Kidney (tissue), 14 donors: Measurements from ENCODE around the gene CD52. TPM values are rescaled to one million over a fixed set of nuclear protein-coding genes. Genes with fewer than 3 reads are reported as not detected.

Experiments
- DNase-seq, 5 donors: peaks; one replicate each; pipeline ENCODE4 v3.0.0-alpha.2; 2013 to 2020
- FAIRE-seq: peaks from 2 replicates; lab custom pipeline; 2012; peaks lifted over from hg19 to GRCh38; lab: Jason Lieb, UNC
- H3K27ac ChIP-seq, 2 donors: one replicate each; pipeline ENCODE4 v1.7.0; 2013; ENCODE audit warnings: low read depth in 2 of 2, low read length in 2 of 2, inconsistent platforms in 1 of 2
- H3K27me3 ChIP-seq: one replicate; pipeline ENCODE4 v1.7.1; 2013; ENCODE audit warnings: low read length, inconsistent platforms; ENCODE audit not compliant: control insufficient read depth, insufficient read depth
- H3K36me3 ChIP-seq, 3 donors: one replicate each; pipeline versions ENCODE4 v1.7.0 to v1.7.1; 2013; ENCODE audit warnings: low read length in 3 of 3, control low read depth in 1 of 3, inconsistent platforms in 1 of 3; ENCODE audit not compliant: insufficient read depth in 3 of 3, control insufficient read depth in 2 of 3
- H3K4me1 ChIP-seq, 3 donors: one replicate each; pipeline versions ENCODE4 v1.7.0 to v1.7.1; 2013; ENCODE audit warnings: low read length in 3 of 3, inconsistent platforms in 1 of 3, low read depth in 1 of 3; ENCODE audit not compliant: control insufficient read depth in 2 of 3, insufficient read depth in 2 of 3
- H3K4me3 ChIP-seq, 3 donors: one replicate each; pipeline versions ENCODE4 v1.7.0 to v1.8.1; 2013; ENCODE audit warnings: low read length in 3 of 3, control low read depth in 1 of 3, inconsistent platforms in 1 of 3
- H3K9ac ChIP-seq, 3 donors: one replicate each; pipeline versions ENCODE4 v1.7.0 to v1.7.1; 2013; ENCODE audit warnings: low read length in 3 of 3, control low read depth in 1 of 3, inconsistent platforms in 1 of 3
- H3K9me3 ChIP-seq, 3 donors: one replicate each; pipeline versions ENCODE4 v1.7.0 to v1.7.1; 2013; ENCODE audit warnings: low read length in 3 of 3, control low read depth in 1 of 3, inconsistent platforms in 1 of 3; ENCODE audit not compliant: control insufficient read depth in 2 of 3, insufficient read depth in 1 of 3
- CTCF ChIP-seq: IDR thresholded peaks from 3 replicates; pipeline ENCODE4 v1.5.1; 2012; ENCODE audit warnings: mild to moderate bottlenecking, moderate library complexity, borderline replicate concordance; ENCODE audit not compliant: insufficient read depth; ENCODE audit errors: extremely low read depth
- intact Hi-C: fragments of 100-400 bp; cut with DNase I; formaldehyde crosslinking; loops from one replicate; pipeline ENCODE4 v1.11.1; 2022
- polyA plus RNA-seq: library from polyadenylated mRNA; stranded (reverse); fragments of 350-450 nt; fragmentation: Illumina TruSeq; extraction: RNeasy Lipid Tissue Mini Kit (QIAGEN cat#74804); gene quantifications from one replicate; pipeline ENCODE4 v1.2.3, GENCODE V29; 2014; ENCODE audit warnings: low read depth, low replicate concordance; ENCODE audit not compliant: insufficient read depth
- total RNA-seq: library from RNA; stranded (reverse); fragmentation: NEBNext Ultra II Directional; extraction: Animal tissue kit (Norgen Biotek cat#: 25700); gene quantifications from one replicate; pipeline ENCODE4 v1.2.1, GENCODE V29; 2021
- donor health status: control.
- donor health status: control.
- donor health status: control.
- donor health status: control.
- donor health status: control.
- donor health status: DM: yes; HTN: yes; CAD: no.
- donor health status: Normal renal cell carcinoma (clear cell type).

CD52 gene
- total and polyA plus RNA-seq, 2 donors from 2014 or later, result 13.2 to 30.8 TPM

DNA sequence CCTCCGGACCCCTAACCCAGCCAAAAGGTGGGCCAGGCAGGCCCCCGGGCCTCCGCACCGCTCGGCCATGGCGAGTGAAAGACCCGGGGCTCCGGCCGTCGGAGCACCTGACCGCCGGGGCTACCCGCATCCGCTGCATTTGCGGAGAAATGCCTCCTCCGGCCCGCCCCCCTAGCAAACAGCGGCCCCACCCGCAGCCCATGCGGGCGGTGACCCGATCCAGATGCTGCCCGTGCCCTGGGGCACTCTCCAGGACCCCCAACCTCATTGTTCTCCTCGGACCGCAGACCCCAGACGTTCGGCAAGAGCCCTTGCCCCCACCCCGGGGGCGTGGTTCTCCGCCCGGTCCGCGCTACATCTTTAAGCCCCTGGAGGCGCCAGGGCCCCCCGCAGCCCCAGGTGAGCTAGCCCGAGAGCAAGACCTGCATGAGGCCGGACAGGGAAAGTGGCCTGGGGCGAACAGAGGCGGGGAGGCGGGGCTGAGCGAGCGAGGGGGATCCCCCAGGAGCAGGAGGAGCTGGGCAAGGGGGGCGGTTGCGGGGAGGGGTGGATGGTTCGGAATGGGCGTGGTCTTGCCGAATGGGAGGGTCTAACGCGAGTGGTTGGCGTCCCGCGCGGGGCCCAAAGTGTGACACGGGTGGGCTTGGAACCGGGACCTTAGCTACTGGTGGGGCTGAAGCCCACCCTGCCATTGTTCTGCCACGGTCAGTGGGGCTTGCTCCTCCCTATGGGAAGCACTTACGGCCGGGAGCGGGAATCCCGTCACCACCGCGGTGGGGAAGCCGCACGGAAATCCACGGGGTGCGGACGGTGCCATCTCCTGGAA is 42.4 kb downstream of the CD52 start:
- peaks cover 12% of the 10 kb centered on the region for H3K27me3 ChIP-seq
- H3K9me3 ChIP-seq, result no peaks in the 10 kb centered on the region
- H3K4me1 ChIP-seq, result peaks cover 0 to 2% (median 0%) of the 10 kb centered on the region in 3 donors
- DNase-seq, result peak in 3 of 5 donors; percentile 46 to 74 (median 48)
- intact Hi-C loops, result no loop called here
- no peaks in the 10 kb centered on the region for H3K36me3 ChIP-seq
- no peak for TF ChIP-seq CTCF
- no peak overlapping the region for H3K9ac ChIP-seq
- no peak for FAIRE-seq
- no peak overlapping the region for H3K4me3 ChIP-seq
- H3K27ac ChIP-seq, result no peak overlapping the region

GRCh38 chr1:26360807-26361604 is 43.2 kb downstream of the CD52 start:
- H3K27me3 ChIP-seq, result peaks cover 12% of the 10 kb centered on the region
- no peak overlapping the region for H3K9ac ChIP-seq
- H3K27ac ChIP-seq, result no peak overlapping the region
- H3K36me3 ChIP-seq, result no peaks in the 10 kb centered on the region
- DNase-seq (peak in 1 of 5 donors; percentile 37), FAIRE-seq (no peak)
- no peaks in the 10 kb centered on the region for H3K9me3 ChIP-seq
- H3K4me1 ChIP-seq, result peaks cover 0 to 2% (median 0%) of the 10 kb centered on the region in 3 donors
- intact Hi-C loops, result no loop called here
- no peak overlapping the region for H3K4me3 ChIP-seq
- no peak for TF ChIP-seq CTCF

DNA sequence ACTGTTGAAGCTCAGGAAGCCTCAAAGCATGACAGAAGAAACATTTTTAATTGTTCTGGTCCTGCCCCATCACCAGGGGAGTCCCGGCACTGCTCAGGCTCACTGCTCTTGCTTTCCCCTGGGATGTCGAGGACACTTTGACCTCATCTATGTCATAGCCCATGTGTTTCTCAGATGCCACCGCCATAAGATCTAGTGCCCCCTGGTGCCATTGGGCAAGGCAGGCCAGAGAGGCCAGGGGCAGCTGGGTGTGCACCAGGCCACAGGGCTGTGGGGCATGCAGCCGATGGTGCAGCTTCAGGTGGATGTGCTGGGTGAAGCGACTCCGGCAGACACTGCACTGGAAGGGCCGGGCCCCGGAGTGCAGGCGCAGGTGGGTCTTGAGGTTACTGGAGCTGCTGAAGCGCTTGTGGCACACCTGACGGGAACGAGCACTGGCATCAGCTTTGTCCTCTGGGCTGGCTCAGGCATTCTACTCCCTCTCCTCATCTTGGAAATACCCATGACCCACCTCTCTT is 43.9 kb downstream of the CD52 start:
- no peak overlapping the region for H3K9ac ChIP-seq
- FAIRE-seq, result no peak
- H3K9me3 ChIP-seq, result no peaks in the 10 kb centered on the region
- TF ChIP-seq CTCF, result no peak
- intact Hi-C loops, result no loop called here
- H3K27me3 ChIP-seq, result peaks cover 12% of the 10 kb centered on the region
- no peak overlapping the region for H3K4me3 ChIP-seq
- no peaks in the 10 kb centered on the region for H3K36me3 ChIP-seq
- no peak overlapping the region for H3K27ac ChIP-seq
- peaks cover 0 to 2% (median 0%) of the 10 kb centered on the region in 3 donors for H3K4me1 ChIP-seq
- no peak for DNase-seq
